Measurements from ENCODE around the gene PIM3.

The PIM3 gene

GRCh38 chr22:49957826-49958365 lies 2.7 kb upstream of the PIM3 start:
- H3K27ac ChIP-seq, result peak overlapping the region in 1 of 2 donors; percentile 0
- no peak for DNase-seq (ENCODE audit: low spot score)
- no peak for TF ChIP-seq CTCF (IDR thresholded peaks at IDR 0.05)
- no peak overlapping the region for H3K4me3 ChIP-seq

GRCh38 chr22:49958366-49958921 lies 2.1 kb upstream of the PIM3 start:
- no peak overlapping the region for H3K4me3 ChIP-seq
- no peak for DNase-seq (ENCODE audit: low spot score)
- TF ChIP-seq CTCF (IDR thresholded peaks at IDR 0.05), result no peak
- H3K27ac ChIP-seq, result peak overlapping the region in 1 of 2 donors; percentile 0

GRCh38 chr22:49958931-49959781 lies 1.4 kb upstream of the PIM3 start:
- H3K4me3 ChIP-seq, result peak overlapping the region; percentile 93
- no peak for TF ChIP-seq CTCF (IDR thresholded peaks at IDR 0.05)
- DNase-seq (ENCODE audit: low spot score), result no peak
- H3K27ac ChIP-seq, result peak overlapping the region in 1 of 2 donors; percentile 99

- DNase-seq (ENCODE audit: low spot score), result no peak
- peak overlapping the region; percentile 93 for H3K4me3 ChIP-seq
- peak overlapping the region; percentile 76 to 99 for H3K27ac ChIP-seq
- TF ChIP-seq CTCF (IDR thresholded peaks at IDR 0.05), result no peak
Observed at GRCh38 chr22:49959782-49960158, 802 bp upstream of the PIM3 start.

GRCh38 chr22:49961005-49961600 lies 531 bp downstream of the PIM3 start:
- peak; percentile 77 for DNase-seq (ENCODE audit: low spot score)
- peak overlapping the region; percentile 76 to 99 for H3K27ac ChIP-seq
- H3K4me3 ChIP-seq, result peak overlapping the region; percentile 93
- TF ChIP-seq CTCF (IDR thresholded peaks at IDR 0.05), result no peak

GRCh38 chr22:49961601-49962011 lies 1.0 kb downstream of the PIM3 start:
- no peak for TF ChIP-seq CTCF (IDR thresholded peaks at IDR 0.05)
- no peak for DNase-seq (ENCODE audit: low spot score)
- peak overlapping the region; percentile 76 to 99 for H3K27ac ChIP-seq
- peak overlapping the region; percentile 93 for H3K4me3 ChIP-seq
